IMR-90 (cell line): Measurements from ENCODE around the gene NPC1. TPM values are rescaled to one million over a fixed set of nuclear protein-coding genes. Genes with fewer than 3 reads are reported as not detected.

Source experiments
- ATAC-seq: fragments of 200-7000 bp; cut with Tn5 transposase; 2 replicates; pipeline ENCODE4 v1.9.1; 2020; ENCODE audit warnings: low read depth, mild to moderate bottlenecking, moderate library complexity
- BruUV-seq: library from RNA; stranded (reverse); fragments of 400-500 nt; replicated peaks from 2 replicates; lab custom pipeline; 2021; lab: Mats Ljungman, UMichigan
- CTCF ChIA-PET: fragments of 300-600 bp; formaldehyde crosslinking; extraction: SDS; loops from one replicate; lab custom pipeline; 2021; ENCODE audit warnings: antibody characterized with exemption; lab: Yijun Ruan, JAX
- POLR2A ChIA-PET: fragments of 300-600 bp; sonication (Branson Sonifier 250); formaldehyde crosslinking; loops from one replicate; lab custom pipeline; 2022; ENCODE audit warnings: antibody characterized with exemption; ENCODE audit not compliant: unreplicated experiment; lab: Charles Lee
- DNase-seq: peaks from one replicate; pipeline ENCODE4 v3.0.0; 2013
- H2AFZ ChIP-seq: replicated peaks from 2 replicates; pipeline ENCODE3; 2013; ENCODE audit warnings: low read length, mild to moderate bottlenecking; ENCODE audit not compliant: poor library complexity
- H2AK5ac ChIP-seq: 2 replicates; pipeline ENCODE4 v1.6.1; 2013; ENCODE audit warnings: low read depth, low read length, inconsistent platforms
- H2AK9ac ChIP-seq: replicated peaks from 2 replicates; pipeline ENCODE3; 2013; ENCODE audit warnings: mild to moderate bottlenecking, low read depth, low read length, moderate library complexity; ENCODE audit not compliant: poor library complexity
- H2BK120ac ChIP-seq: 2 replicates; pipeline ENCODE4 v1.6.1; 2013; ENCODE audit warnings: low read depth, low read length, inconsistent platforms
- H2BK15ac ChIP-seq: 3 replicates; pipeline ENCODE4 v1.6.1; 2013; ENCODE audit warnings: low read depth, low read length, inconsistent platforms
- H2BK20ac ChIP-seq: 2 replicates; pipeline ENCODE4 v1.6.1; 2013; ENCODE audit warnings: low read depth, mild to moderate bottlenecking, inconsistent platforms, low read length, moderate library complexity
- H2BK5ac ChIP-seq: 2 replicates; pipeline ENCODE4 v1.6.1; 2013; ENCODE audit warnings: mild to moderate bottlenecking, low read depth, low read length, inconsistent platforms; ENCODE audit not compliant: poor library complexity, severe bottlenecking
- H3K14ac ChIP-seq: replicated peaks from 2 replicates; pipeline ENCODE4 v1.6.1; 2013; ENCODE audit warnings: low read depth, low read length, inconsistent platforms
- H3K18ac ChIP-seq: 2 replicates; pipeline ENCODE4 v1.6.1; 2013; ENCODE audit warnings: low read depth, low read length, control low read depth
- H3K23ac ChIP-seq: 2 replicates; pipeline ENCODE4 v1.6.1; 2013; ENCODE audit warnings: low read depth, low read length, inconsistent platforms
- H3K27ac ChIP-seq: 2 replicates; pipeline ENCODE4 v1.5.1; 2013; ENCODE audit warnings: mild to moderate bottlenecking, control low read depth, low read length; ENCODE audit not compliant: insufficient read depth
- H3K27me3 ChIP-seq: 2 replicates; pipeline ENCODE4 v1.6.1; 2013; ENCODE audit warnings: low read length; ENCODE audit not compliant: control insufficient read depth, insufficient read depth
- H3K36me3 ChIP-seq: 2 replicates; pipeline ENCODE4 v1.6.1; 2013; ENCODE audit warnings: low read length, mixed read lengths; ENCODE audit not compliant: control insufficient read depth, insufficient read depth
- H3K4ac ChIP-seq: 2 replicates; pipeline ENCODE4 v1.6.1; 2013; ENCODE audit warnings: low read depth, low read length, inconsistent platforms
- H3K4me1 ChIP-seq: 2 replicates; pipeline ENCODE4 v1.6.1; 2013; ENCODE audit warnings: low read length, mixed read lengths; ENCODE audit not compliant: control insufficient read depth, insufficient read depth
- H3K4me2 ChIP-seq: 2 replicates; pipeline ENCODE4 v1.6.1; 2013; ENCODE audit warnings: low read depth, mild to moderate bottlenecking, control low read depth, low read length, moderate library complexity
- H3K4me3 ChIP-seq: 2 replicates; pipeline ENCODE4 v1.5.1; 2013; ENCODE audit warnings: low read depth, mild to moderate bottlenecking, control low read depth, low read length, moderate library complexity; ENCODE audit not compliant: insufficient read depth
- H3K56ac ChIP-seq: 2 replicates; pipeline ENCODE4 v1.6.1; 2013; ENCODE audit warnings: low read length, inconsistent platforms; ENCODE audit not compliant: insufficient read depth; ENCODE audit errors: extremely low read depth
- H3K79me1 ChIP-seq, 2 experiments: 2 replicates each; pipeline ENCODE4 v1.6.1; 2013; ENCODE audit warnings: low read length in 2 of 2, inconsistent platforms in 1 of 2, low read depth in 1 of 2
- H3K9ac ChIP-seq: 2 replicates; pipeline ENCODE4 v1.6.1; 2013; ENCODE audit warnings: low read depth, low read length, control low read depth
- H3K9me1 ChIP-seq: 2 replicates; pipeline ENCODE4 v1.6.1; 2013; ENCODE audit warnings: low read length, inconsistent platforms; ENCODE audit not compliant: insufficient read depth
- H3K9me3 ChIP-seq: 2 replicates; pipeline ENCODE4 v1.6.1; 2013; ENCODE audit warnings: low read length; ENCODE audit not compliant: control insufficient read depth, insufficient read depth
- H4K20me1 ChIP-seq: 2 replicates; pipeline ENCODE4 v1.6.1; 2013; ENCODE audit warnings: low read length, inconsistent platforms; ENCODE audit not compliant: insufficient read depth
- H4K5ac ChIP-seq: 2 replicates; pipeline ENCODE4 v1.6.1; 2013; ENCODE audit warnings: mild to moderate bottlenecking, low read depth, low read length, control low read depth
- H4K8ac ChIP-seq, 2 experiments: 2 replicates each; pipeline ENCODE4 v1.6.1; 2013; ENCODE audit warnings: low read depth in 2 of 2, low read length in 2 of 2, control low read depth in 1 of 2, inconsistent platforms in 1 of 2
- H4K91ac ChIP-seq: 2 replicates; pipeline ENCODE4 v1.6.1; 2013; ENCODE audit warnings: low read depth, low read length, inconsistent platforms; ENCODE audit not compliant: insufficient read depth
- BHLHE40 ChIP-seq: fragments of 150-350 bp; IDR thresholded peaks from 2 replicates; pipeline ENCODE4 v1.6.1; 2016; ENCODE audit warnings: mild to moderate bottlenecking, low read depth, low read length
- CEBPB ChIP-seq: IDR thresholded peaks from 2 replicates; pipeline ENCODE4 v1.6.1; 2012; ENCODE audit warnings: low read depth, low read length, improper control_type of control experiment
- CHD1 ChIP-seq: IDR thresholded peaks from 2 replicates; pipeline ENCODE4 v1.6.1; 2012; ENCODE audit warnings: low read depth, low read length, improper control_type of control experiment
- CTCF ChIP-seq: conservative IDR thresholded peaks from 2 replicates; pipeline ENCODE4 v1.5.1; 2012; ENCODE audit warnings: mild to moderate bottlenecking, low read depth, low read length, improper control_type of control experiment
- ELK1 ChIP-seq: fragments of 150-350 bp; IDR thresholded peaks from 2 replicates; pipeline ENCODE4 v1.6.1; 2016; ENCODE audit warnings: low read depth, mild to moderate bottlenecking, low read length, moderate library complexity, borderline replicate concordance
- FOS ChIP-seq: fragments of 150-350 bp; IDR thresholded peaks from 2 replicates; pipeline ENCODE4 v1.6.1; 2016; ENCODE audit warnings: low read depth, low read length
- MAFK ChIP-seq: IDR thresholded peaks from 2 replicates; pipeline ENCODE4 v1.6.1; 2012; ENCODE audit warnings: low read depth, low read length, improper control_type of control experiment
- MAZ ChIP-seq: IDR thresholded peaks from 2 replicates; pipeline ENCODE4 v1.6.1; 2012; ENCODE audit warnings: low read depth, mild to moderate bottlenecking, low read length, improper control_type of control experiment, moderate library complexity, borderline replicate concordance
- MXI1 ChIP-seq: IDR thresholded peaks from 2 replicates; pipeline ENCODE4 v1.6.1; 2012; ENCODE audit warnings: low read depth, mild to moderate bottlenecking, low read length, moderate library complexity, borderline replicate concordance
- NFE2L2 ChIP-seq: fragments of 150-350 bp; IDR thresholded peaks from 2 replicates; pipeline ENCODE4 v1.6.1; 2016; ENCODE audit warnings: low read depth, mild to moderate bottlenecking, low read length
- POLR2A ChIP-seq: IDR thresholded peaks from 2 replicates; pipeline ENCODE4 v1.6.1; 2012; ENCODE audit warnings: mild to moderate bottlenecking, low read depth, low read length
- RAD21 ChIP-seq: IDR thresholded peaks from 2 replicates; pipeline ENCODE4 v1.6.1; 2012; ENCODE audit warnings: low read length, improper control_type of control experiment
- RCOR1 ChIP-seq: IDR thresholded peaks from 2 replicates; pipeline ENCODE4 v1.6.1; 2012; ENCODE audit warnings: mild to moderate bottlenecking, low read length, improper control_type of control experiment; ENCODE audit not compliant: insufficient replicate concordance
- RFX5 ChIP-seq: IDR thresholded peaks from 2 replicates; pipeline ENCODE4 v1.8.0; 2012; ENCODE audit warnings: low read depth, mild to moderate bottlenecking, low read length, moderate library complexity
- SMC3 ChIP-seq: fragments of 150-350 bp; IDR thresholded peaks from 2 replicates; pipeline ENCODE4 v1.6.1; 2016; ENCODE audit warnings: low read depth, mild to moderate bottlenecking, antibody characterized with exemption, low read length, moderate library complexity
- USF2 ChIP-seq: fragments of 150-350 bp; IDR thresholded peaks from 2 replicates; pipeline ENCODE4 v1.6.1; 2017; ENCODE audit warnings: mild to moderate bottlenecking, antibody characterized with exemption, low read length, low read depth
- WGBS, 2 experiments: methylation state at CpG; one replicate each; pipeline versions ENCODE4 v1.1.5 to v1.1.7; 2013; ENCODE audit warnings: missing lambda C conversion rate in 2 of 2; ENCODE audit not compliant: insufficient read length in 1 of 2; ENCODE audit errors: extremely low coverage in 2 of 2; 5-methylcytosine and 5-hydroxymethylcytosine counted together
- dilution Hi-C: fragments of 300-500 bp; cut with HindIII; formaldehyde crosslinking; loops from one replicate; pipeline ENCODE4 v1.14.3; 2018; ENCODE audit warnings: low sequenced_read_pairs; ENCODE audit not compliant: unreplicated experiment
- in situ Hi-C: fragments of 300-500 bp; cut with MboI; formaldehyde crosslinking; loops from 3 replicates; pipeline ENCODE4 v1.14.3; 2019; ENCODE audit warnings: low sequenced_read_pairs, inconsistent platforms, mixed read lengths
- intact Hi-C: fragments of 100-400 bp; cut with micrococcal nuclease; formaldehyde crosslinking; loops from 2 replicates; pipeline ENCODE4 v1.10.0; 2022
- polyA plus RNA-seq, 3 experiments: library from polyadenylated mRNA; depleted of rRNA; stranded (reverse); fragments of >200 nt; gene quantifications; 2 replicates each; pipeline ENCODE4 v1.2.3, GENCODE V29; 2012; ENCODE audit warnings: low replicate concordance in 1 of 3
- total RNA-seq: library from RNA; depleted of rRNA; stranded (reverse); fragments of >200 nt; gene quantifications from 2 replicates; pipeline ENCODE4 v1.2.3, GENCODE V29; 2012

NPC1 gene
- total and polyA plus RNA-seq, 2 of the 4 experiments (the other 2 are of a cell fraction) = 7.5 to 7.9 TPM

GRCh38 chr18:23572570-23572969, 13.7 kb downstream of the NPC1 start:
- Histone ChIP-seq H4K5ac (no peak overlapping the region), H3K4me2 (no peak overlapping the region), H3K18ac (no peak overlapping the region), H3K9me1 (peaks cover 10% of the 10 kb centered on the region; the same call in 1 of the 2 replicates), H4K91ac (no peak overlapping the region), H2AK9ac (no peak overlapping the region), H2BK120ac (no peak overlapping the region), H4K8ac (no peak overlapping the region), H3K4me1 (peaks cover 2% of the 10 kb centered on the region; the same call in 1 of the 2 replicates), H2AFZ (no peak overlapping the region), H3K23ac (no peak overlapping the region), H2AK5ac (no peak overlapping the region), H3K27ac (no peak overlapping the region), H3K27me3 (no peaks in the 10 kb centered on the region), H3K4me3 (no peak overlapping the region), H3K56ac (no peak overlapping the region), H2BK15ac (no peak overlapping the region), H2BK5ac (no peak overlapping the region), H3K79me1 (peaks cover 23% of the 10 kb centered on the region in 2 experiments), H4K20me1 (peaks cover 30% of the 10 kb centered on the region; the same call in 1 of the 2 replicates), H3K4ac (no peak overlapping the region), H2BK20ac (no peak overlapping the region), H3K9me3 (no peaks in the 10 kb centered on the region), H3K9ac (no peak overlapping the region), H3K14ac (no peak overlapping the region), H3K36me3 (peaks cover 24% of the 10 kb centered on the region)
- DNase-seq (no peak), ATAC-seq (no peak)
- WGBS, 2 experiments = 100% methylated on average over 3 of the region's 5 CpGs; no CpG with 5 or more reads in 1 of the 2 experiments
- dilution Hi-C loops = no loop called here
- BruUV-seq = no TSS peak
- intact Hi-C loops = no loop called here
- CTCF ChIA-PET = no interaction called here
- POLR2A ChIA-PET = no interaction called here
- in situ Hi-C loops = no loop called here
- no peak for TF ChIP-seq SMC3
- TF ChIP-seq CHD1 = no peak
- TF ChIP-seq FOS = no peak
- no peak for TF ChIP-seq RAD21
- no peak for TF ChIP-seq NFE2L2
- no peak for TF ChIP-seq USF2
- TF ChIP-seq POLR2A = no peak
- no peak for TF ChIP-seq CTCF
- TF ChIP-seq ELK1 = no peak
- TF ChIP-seq MAFK = no peak
- no peak for TF ChIP-seq RCOR1
- no peak for TF ChIP-seq MAZ
- TF ChIP-seq CEBPB = no peak
- no peak for TF ChIP-seq RFX5
- TF ChIP-seq MXI1 = no peak
- TF ChIP-seq BHLHE40 = no peak
